D721Med (cell line): ENCODE results near the gene CLDN22.

ENCODE experiments used
- DNase-seq: peaks from one replicate; pipeline ENCODE4 v3.0.0; 2011; ENCODE audit warnings: low spot score; ENCODE audit not compliant: insufficient read length
- FAIRE-seq: peaks from 2 replicates; lab custom pipeline; 2011; peaks lifted over from hg19 to GRCh38; lab: Jason Lieb, UNC
- CTCF ChIP-seq: IDR thresholded peaks from 2 replicates; pipeline ENCODE4 v1.5.1; 2012; ENCODE audit warnings: mild to moderate bottlenecking, control low read depth; ENCODE audit not compliant: insufficient read depth; ENCODE audit errors: missing control alignments

Gene CLDN22

DNA sequence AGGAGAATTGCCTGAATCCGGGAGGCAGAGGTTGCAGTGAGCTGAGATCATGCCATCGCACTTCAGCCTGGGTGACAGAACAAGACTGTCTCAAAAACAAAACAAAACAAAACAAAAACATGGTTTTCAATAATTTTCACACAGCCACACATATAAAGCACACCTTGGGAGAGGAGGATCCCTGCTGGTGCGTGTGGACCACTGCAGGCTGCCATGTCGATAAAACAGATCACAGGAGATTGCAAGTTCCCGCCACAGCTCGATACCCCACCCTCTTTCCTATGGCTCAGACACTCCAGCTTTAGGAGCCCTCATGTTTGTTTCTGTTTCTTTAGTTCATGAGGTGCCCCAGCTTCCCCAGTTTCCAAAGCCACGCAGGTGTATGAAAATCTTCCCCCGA lies 33.5 kb upstream of the CLDN22 start:
- FAIRE-seq = no peak
- no peak for DNase-seq
- TF ChIP-seq CTCF = no peak

- TF ChIP-seq CTCF = no peak
- DNase-seq = no peak
- peak; percentile 79 for FAIRE-seq
These were observed 32.5 kb upstream of the CLDN22 start for GRCh38 chr4:183352546-183352945.

DNA sequence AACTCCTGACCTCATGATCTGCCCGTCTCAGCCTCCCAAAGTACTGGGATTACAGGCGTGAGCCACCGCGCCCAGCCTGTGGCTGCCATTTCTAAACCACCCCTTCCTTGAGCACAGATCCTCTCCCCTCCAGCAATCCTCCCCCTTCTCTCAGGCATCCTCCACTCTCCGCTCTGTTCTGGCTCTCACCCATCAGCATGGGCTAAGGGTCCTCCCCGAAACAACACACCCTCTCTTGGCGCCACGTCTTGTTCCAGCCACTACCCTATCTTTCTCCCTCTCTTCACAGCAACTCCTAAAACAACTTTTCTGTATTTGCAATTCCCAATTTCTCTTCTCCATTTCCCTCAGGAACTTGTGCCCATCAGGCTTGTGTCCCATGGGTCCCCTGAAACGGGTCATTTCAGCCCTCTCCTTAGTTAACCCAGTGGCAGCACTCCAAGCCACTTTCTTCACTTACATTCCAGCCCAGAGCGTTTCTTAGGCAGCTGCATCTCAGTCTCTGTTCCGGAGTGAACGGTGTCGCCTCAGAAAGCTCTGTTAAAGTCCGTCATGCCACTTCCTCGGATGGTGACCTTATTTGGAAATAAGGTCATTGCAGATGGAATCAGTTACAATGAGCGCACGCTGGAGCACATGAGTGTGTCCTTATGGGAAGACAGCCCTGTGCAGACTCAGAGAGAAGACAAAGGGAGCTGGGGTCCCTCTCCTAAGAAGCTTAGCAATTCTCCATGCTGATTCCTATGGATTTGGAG lies 30.4 kb upstream of the CLDN22 start:
- no peak for TF ChIP-seq CTCF
- FAIRE-seq (no peak), DNase-seq (no peak)

- FAIRE-seq (no peak), DNase-seq (no peak)
- no peak for TF ChIP-seq CTCF
These were observed 29.6 kb upstream of the CLDN22 start for GRCh38 chr4:183349673-183350072.

DNA sequence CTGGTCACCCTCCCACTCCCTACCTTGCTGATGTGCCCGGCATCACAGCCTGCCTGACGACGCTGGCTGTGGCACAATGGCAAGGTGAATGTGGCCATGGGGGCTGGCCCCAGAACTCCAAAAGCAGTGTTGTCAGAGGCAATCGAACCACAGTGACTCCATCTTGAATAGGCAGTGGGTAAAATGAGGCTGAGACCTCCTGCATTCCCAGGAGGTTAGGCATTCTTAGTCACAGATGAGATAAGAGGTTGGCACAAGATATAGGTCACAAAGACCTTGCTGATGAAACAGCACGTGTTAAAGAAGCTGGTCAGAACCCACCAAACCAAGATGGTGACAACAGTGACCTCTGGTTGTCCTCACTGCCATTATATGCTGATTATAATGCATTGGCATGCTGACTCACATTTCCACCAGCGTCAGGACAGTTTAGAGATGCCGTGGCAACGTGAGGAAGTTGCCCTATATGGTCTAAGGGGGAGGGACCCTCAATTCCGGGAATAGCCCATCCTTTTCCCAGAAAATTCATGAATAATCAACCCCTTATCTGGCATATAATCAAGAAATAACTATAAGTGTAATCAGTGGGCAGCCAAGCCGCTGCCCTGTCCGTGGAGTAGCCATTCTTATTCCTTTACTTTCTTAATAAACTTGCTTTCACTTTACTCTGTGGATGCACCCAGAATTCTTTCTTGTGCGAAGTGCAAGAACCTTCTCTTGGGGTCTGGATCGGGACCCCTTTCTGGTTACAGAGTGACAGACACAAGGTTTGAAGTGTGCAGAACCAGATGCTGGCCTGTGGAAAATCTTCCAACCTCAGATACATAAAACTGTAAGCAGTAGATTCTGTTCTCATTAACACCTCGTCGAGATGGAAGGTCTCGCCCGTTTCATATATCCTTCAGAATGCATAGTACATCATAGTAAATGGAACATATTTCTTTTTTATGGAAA lies 28.9 kb upstream of the CLDN22 start:
- no peak for DNase-seq
- no peak for TF ChIP-seq CTCF
- FAIRE-seq = no peak

DNA sequence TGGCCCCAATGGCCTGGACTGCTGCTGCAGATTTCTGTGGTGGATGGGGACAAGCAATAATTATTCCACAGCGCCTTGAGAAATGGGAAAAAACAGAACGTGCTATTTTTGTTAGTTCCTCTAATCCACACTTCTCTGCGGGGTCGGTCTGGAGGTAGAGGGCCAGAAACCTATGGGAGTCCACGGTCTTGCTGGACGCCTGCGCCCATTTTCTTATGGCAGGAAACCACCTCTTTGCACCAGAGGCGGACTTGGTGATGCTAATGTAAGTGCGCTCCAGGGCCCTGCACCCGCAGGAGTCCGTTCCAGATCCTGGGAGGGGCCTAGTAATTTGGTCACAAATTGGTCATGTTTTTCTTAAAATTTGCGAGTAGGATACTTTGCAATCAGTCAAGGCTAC lies 28.1 kb upstream of the CLDN22 start:
- TF ChIP-seq CTCF = no peak
- no peak for FAIRE-seq
- no peak for DNase-seq
